Fibroblast of skin of scalp (primary cell): ENCODE measurements around the gene EXOC6B.

Experiments
- DNase-seq: peaks from one replicate; pipeline ENCODE4 v3.0.0-alpha.2; 2013

The EXOC6B gene

GRCh38 chr2:72142570-72143440 lies 683.0 kb downstream of the EXOC6B start:
- no peak for DNase-seq

- no peak for DNase-seq
These were observed 683.9 kb downstream of the EXOC6B start for GRCh38 chr2:72141881-72142451.

GRCh38 chr2:72141032-72141645 lies 684.7 kb downstream of the EXOC6B start:
- no peak for DNase-seq

- DNase-seq, result no peak
These were observed 685.2 kb downstream of the EXOC6B start for GRCh38 chr2:72140621-72140960.

- DNase-seq, result no peak
These were observed 685.8 kb downstream of the EXOC6B start for GRCh38 chr2:72139874-72140620.

GRCh38 chr2:72139471-72139873 lies 686.4 kb downstream of the EXOC6B start:
- DNase-seq, result no peak

GRCh38 chr2:72138921-72139381 lies 686.9 kb downstream of the EXOC6B start:
- no peak for DNase-seq

- no peak for DNase-seq
These were observed 687.6 kb downstream of the EXOC6B start for GRCh38 chr2:72138011-72138881.

- peak; percentile 56 for DNase-seq
These were observed 688.3 kb downstream of the EXOC6B start for GRCh38 chr2:72137498-72138010.

- DNase-seq, result no peak
These were observed 688.8 kb downstream of the EXOC6B start for GRCh38 chr2:72136933-72137497.

- DNase-seq, result no peak
These were observed 689.5 kb downstream of the EXOC6B start for GRCh38 chr2:72136331-72136730.

- DNase-seq, result no peak
These were observed 689.9 kb downstream of the EXOC6B start for GRCh38 chr2:72135921-72136320.

- no peak for DNase-seq
These were observed 690.6 kb downstream of the EXOC6B start for GRCh38 chr2:72134997-72135800.

GRCh38 chr2:72134408-72134996 lies 691.3 kb downstream of the EXOC6B start:
- DNase-seq, result no peak

GRCh38 chr2:72133721-72134407 lies 692.0 kb downstream of the EXOC6B start:
- no peak for DNase-seq

- DNase-seq, result no peak
These were observed 692.7 kb downstream of the EXOC6B start for GRCh38 chr2:72132981-72133720.

- no peak for DNase-seq
These were observed 693.7 kb downstream of the EXOC6B start for GRCh38 chr2:72131916-72132841.
